PC-3 (cell line): ENCODE measurements around the gene ME2. TPM values are rescaled to one million over a fixed set of nuclear protein-coding genes. Genes with fewer than 3 reads are reported as not detected.

Source experiments
- ATAC-seq: fragments of 200-7000 bp; cut with Tn5 transposase; 2 replicates; pipeline ENCODE4 v1.9.1; 2020; ENCODE audit warnings: mild to moderate bottlenecking, moderate library complexity
- BruUV-seq: library from RNA; stranded (reverse); fragments of 400-500 nt; replicated peaks from 2 replicates; lab custom pipeline; 2021; lab: Mats Ljungman, UMichigan
- CTCF ChIA-PET: fragments of 300-600 bp; sonication (Branson Sonifier 250); formaldehyde crosslinking; loops from one replicate; lab custom pipeline; 2022; ENCODE audit warnings: antibody characterized with exemption; lab: Charles Lee
- POLR2A ChIA-PET: fragments of 300-600 bp; sonication (Branson Sonifier 250); formaldehyde crosslinking; loops from one replicate; lab custom pipeline; 2022; ENCODE audit warnings: antibody characterized with exemption; ENCODE audit not compliant: unreplicated experiment; lab: Charles Lee
- DNase-seq: peaks from one replicate; pipeline ENCODE4 v3.0.0-alpha.2; 2015
- H2AFZ ChIP-seq: fragments of 300-600 bp; sonication (generic); 2 replicates; pipeline ENCODE4 v1.6.0; 2016; ENCODE audit warnings: antibody characterized with exemption, low read length
- H3F3A ChIP-seq: fragments of 300-600 bp; sonication (generic); one replicate; pipeline ENCODE4 v1.6.0; 2017; ENCODE audit warnings: antibody characterized with exemption, low read length, control low read depth, mild to moderate bottlenecking; ENCODE audit not compliant: unreplicated experiment
- H3K27ac ChIP-seq: fragments of 300-600 bp; sonication (generic); 2 replicates; pipeline ENCODE4 v1.5.1; 2016; ENCODE audit warnings: mild to moderate bottlenecking, low read length
- H3K27me3 ChIP-seq: fragments of 300-600 bp; sonication (generic); 2 replicates; pipeline ENCODE4 v1.6.1; 2016; ENCODE audit warnings: low read length, mixed read lengths
- H3K36me3 ChIP-seq: fragments of 300-600 bp; sonication (generic); 2 replicates; pipeline ENCODE4 v1.6.1; 2016; ENCODE audit warnings: low read depth, mixed run types, low read length, mixed read lengths
- H3K4me1 ChIP-seq: fragments of 300-600 bp; sonication (generic); 2 replicates; pipeline ENCODE4 v1.5.1; 2016; ENCODE audit warnings: low read length; ENCODE audit not compliant: insufficient read depth
- H3K4me2 ChIP-seq: fragments of 300-600 bp; sonication (generic); 2 replicates; pipeline ENCODE4 v1.6.0; 2016; ENCODE audit warnings: low read length
- H3K4me3 ChIP-seq: fragments of 300-600 bp; sonication (generic); 2 replicates; pipeline ENCODE4 v1.5.1; 2016; ENCODE audit warnings: mild to moderate bottlenecking, low read length, mixed read lengths
- H3K79me2 ChIP-seq: fragments of 300-600 bp; sonication (generic); 2 replicates; pipeline ENCODE4 v1.6.1; 2017; ENCODE audit warnings: low read length, mixed read lengths
- H3K9ac ChIP-seq: fragments of 300-600 bp; sonication (generic); 2 replicates; pipeline ENCODE4 v1.6.0; 2016; ENCODE audit warnings: mild to moderate bottlenecking, low read length
- H3K9me2 ChIP-seq: fragments of 300-600 bp; sonication (generic); replicated peaks from 2 replicates; pipeline ENCODE4 v1.6.1; 2016; ENCODE audit warnings: mixed run types, low read length, mixed read lengths
- H3K9me3 ChIP-seq: fragments of 300-600 bp; sonication (generic); 2 replicates; pipeline ENCODE4 v1.6.1; 2016; ENCODE audit warnings: low read length, mixed read lengths
- H4K20me1 ChIP-seq: fragments of 300-600 bp; sonication (generic); 2 replicates; pipeline ENCODE4 v1.6.1; 2016; ENCODE audit warnings: low read length, mixed read lengths
- CTCF ChIP-seq: fragments of 300-600 bp; sonication (generic); conservative IDR thresholded peaks from 2 replicates; pipeline ENCODE4 v1.5.1; 2017; ENCODE audit warnings: antibody characterized with exemption, low read depth, mild to moderate bottlenecking, low read length
- EZH2 ChIP-seq: fragments of 300-600 bp; sonication (generic); IDR thresholded peaks from one replicate; pipeline ENCODE4 v1.6.1; 2017; ENCODE audit warnings: antibody characterized with exemption, mild to moderate bottlenecking, low read length; ENCODE audit not compliant: unreplicated experiment
- EZH2phosphoT487 ChIP-seq: fragments of 300-600 bp; sonication (generic); IDR thresholded peaks from 2 replicates; pipeline ENCODE4 v1.6.1; 2018; ENCODE audit warnings: mild to moderate bottlenecking, antibody characterized with exemption, low read length, borderline replicate concordance
- intact Hi-C: fragments of 100-400 bp; cut with micrococcal nuclease; formaldehyde crosslinking; loops from 2 replicates; pipeline ENCODE4 v1.9.0; 2023
- total RNA-seq: library from RNA; depleted of rRNA; stranded (reverse); fragments of >200 nt; gene quantifications from 2 replicates; pipeline ENCODE4 v1.2.3, GENCODE V29; 2014

ME2 gene
- total RNA-seq, 1 experiment from 2014 or later = 29.1 TPM

- H3K27me3 ChIP-seq = no peaks in the 10 kb centered on the region
- H4K20me1 ChIP-seq = no peaks in the 10 kb centered on the region
- ChIA-PET CTCF (no interaction called here), POLR2A (no interaction called here)
- BruUV-seq = no TSS peak
- ATAC-seq (peak; percentile 86), DNase-seq (peak; percentile 71)
- H2AFZ ChIP-seq = no peak overlapping the region
- no peaks in the 10 kb centered on the region for H3K9me3 ChIP-seq
- no peak overlapping the region for H3K4me3 ChIP-seq
- H3K4me1 ChIP-seq = peaks cover 17% of the 10 kb centered on the region
- H3K9me2 ChIP-seq = no peaks in the 10 kb centered on the region
- H3K36me3 ChIP-seq = no peaks in the 10 kb centered on the region
- H3K9ac ChIP-seq = no peak overlapping the region
- peak overlapping the region; percentile 59 for H3K4me2 ChIP-seq
- intact Hi-C loops = no loop called here
- TF ChIP-seq EZH2 = no peak
- no peak for TF ChIP-seq CTCF
- no peak for TF ChIP-seq EZH2phosphoT487
- H3F3A ChIP-seq = no peaks in the 10 kb centered on the region
- H3K27ac ChIP-seq = peak overlapping the region; percentile 56
- H3K79me2 ChIP-seq = no peaks in the 10 kb centered on the region
These were observed 8.6 kb upstream of the ME2 start for GRCh38 chr18:50870138-50870845.

- Histone ChIP-seq H2AFZ (no peak overlapping the region), H3F3A (no peaks in the 10 kb centered on the region), H3K27me3 (no peaks in the 10 kb centered on the region), H4K20me1 (no peaks in the 10 kb centered on the region), H3K79me2 (no peaks in the 10 kb centered on the region), H3K4me1 (peaks cover 17% of the 10 kb centered on the region), H3K27ac (no peak overlapping the region), H3K4me3 (no peak overlapping the region), H3K4me2 (no peak overlapping the region), H3K9ac (no peak overlapping the region), H3K36me3 (no peaks in the 10 kb centered on the region), H3K9me3 (no peaks in the 10 kb centered on the region), H3K9me2 (no peaks in the 10 kb centered on the region)
- ChIA-PET POLR2A (no interaction called here), CTCF (no interaction called here)
- BruUV-seq = no TSS peak
- intact Hi-C loops = no loop called here
- ATAC-seq = no peak
- DNase-seq = no peak
- TF ChIP-seq EZH2phosphoT487 (no peak), CTCF (no peak), EZH2 (no peak)
These were observed 7.1 kb upstream of the ME2 start for GRCh38 chr18:50871846-50872245.

- Histone ChIP-seq H3K4me2 (no peak overlapping the region), H3K9me2 (no peaks in the 10 kb centered on the region), H3K79me2 (peaks cover 15% of the 10 kb centered on the region), H3K4me1 (no peaks in the 10 kb centered on the region; the same call in 1 of the 2 replicates), H3K27ac (no peak overlapping the region), H3F3A (no peaks in the 10 kb centered on the region), H4K20me1 (no peaks in the 10 kb centered on the region), H3K27me3 (no peaks in the 10 kb centered on the region), H3K9me3 (no peaks in the 10 kb centered on the region), H3K36me3 (no peaks in the 10 kb centered on the region), H3K4me3 (no peak overlapping the region), H2AFZ (no peak overlapping the region), H3K9ac (no peak overlapping the region)
- ATAC-seq = no peak
- TF ChIP-seq EZH2phosphoT487 = no peak
- no peak for TF ChIP-seq CTCF
- no peak for TF ChIP-seq EZH2
- DNase-seq = no peak
- intact Hi-C loops = loop anchor here (5.0 kb wide), 2 partner anchors 91 to 156 kb away; partner anchors contain the start of genes ELAC1 and SMAD4
- ChIA-PET CTCF (no interaction called here), POLR2A (interaction anchor here (0.7 kb wide), 1 partner anchor 748 kb away, joined by 3 read pairs; no protein-coding TSS in a partner anchor)
- no TSS peak for BruUV-seq
These were observed 2.9 kb upstream of the ME2 start for GRCh38 chr18:50875966-50876536.
